Kidney (tissue), 14 donors: Measurements from ENCODE around the gene KRTAP26-1. TPM values are rescaled to one million over a fixed set of nuclear protein-coding genes. Genes with fewer than 3 reads are reported as not detected.

Experiments
- DNase-seq, 5 donors: peaks; one replicate each; pipeline ENCODE4 v3.0.0-alpha.2; 2013 to 2020
- FAIRE-seq: peaks from 2 replicates; lab custom pipeline; 2012; peaks lifted over from hg19 to GRCh38; lab: Jason Lieb, UNC
- H3K27ac ChIP-seq, 2 donors: one replicate each; pipeline ENCODE4 v1.7.0; 2013; ENCODE audit warnings: low read depth in 2 of 2, low read length in 2 of 2, inconsistent platforms in 1 of 2
- H3K27me3 ChIP-seq: one replicate; pipeline ENCODE4 v1.7.1; 2013; ENCODE audit warnings: low read length, inconsistent platforms; ENCODE audit not compliant: control insufficient read depth, insufficient read depth
- H3K36me3 ChIP-seq, 3 donors: one replicate each; pipeline versions ENCODE4 v1.7.0 to v1.7.1; 2013; ENCODE audit warnings: low read length in 3 of 3, control low read depth in 1 of 3, inconsistent platforms in 1 of 3; ENCODE audit not compliant: insufficient read depth in 3 of 3, control insufficient read depth in 2 of 3
- H3K4me1 ChIP-seq, 3 donors: one replicate each; pipeline versions ENCODE4 v1.7.0 to v1.7.1; 2013; ENCODE audit warnings: low read length in 3 of 3, inconsistent platforms in 1 of 3, low read depth in 1 of 3; ENCODE audit not compliant: control insufficient read depth in 2 of 3, insufficient read depth in 2 of 3
- H3K4me3 ChIP-seq, 3 donors: one replicate each; pipeline versions ENCODE4 v1.7.0 to v1.8.1; 2013; ENCODE audit warnings: low read length in 3 of 3, control low read depth in 1 of 3, inconsistent platforms in 1 of 3
- H3K9ac ChIP-seq, 3 donors: one replicate each; pipeline versions ENCODE4 v1.7.0 to v1.7.1; 2013; ENCODE audit warnings: low read length in 3 of 3, control low read depth in 1 of 3, inconsistent platforms in 1 of 3
- H3K9me3 ChIP-seq, 3 donors: one replicate each; pipeline versions ENCODE4 v1.7.0 to v1.7.1; 2013; ENCODE audit warnings: low read length in 3 of 3, control low read depth in 1 of 3, inconsistent platforms in 1 of 3; ENCODE audit not compliant: control insufficient read depth in 2 of 3, insufficient read depth in 1 of 3
- CTCF ChIP-seq: IDR thresholded peaks from 3 replicates; pipeline ENCODE4 v1.5.1; 2012; ENCODE audit warnings: mild to moderate bottlenecking, moderate library complexity, borderline replicate concordance; ENCODE audit not compliant: insufficient read depth; ENCODE audit errors: extremely low read depth
- intact Hi-C: fragments of 100-400 bp; cut with DNase I; formaldehyde crosslinking; loops from one replicate; pipeline ENCODE4 v1.11.1; 2022
- polyA plus RNA-seq: library from polyadenylated mRNA; stranded (reverse); fragments of 350-450 nt; fragmentation: Illumina TruSeq; extraction: RNeasy Lipid Tissue Mini Kit (QIAGEN cat#74804); gene quantifications from one replicate; pipeline ENCODE4 v1.2.3, GENCODE V29; 2014; ENCODE audit warnings: low read depth, low replicate concordance; ENCODE audit not compliant: insufficient read depth
- total RNA-seq: library from RNA; stranded (reverse); fragmentation: NEBNext Ultra II Directional; extraction: Animal tissue kit (Norgen Biotek cat#: 25700); gene quantifications from one replicate; pipeline ENCODE4 v1.2.1, GENCODE V29; 2021
- donor health status: control.
- donor health status: control.
- donor health status: control.
- donor health status: control.
- donor health status: control.
- donor health status: DM: yes; HTN: yes; CAD: no.
- donor health status: Normal renal cell carcinoma (clear cell type).

Gene KRTAP26-1
- total and polyA plus RNA-seq, 2 donors from 2014 or later, result not detected

DNA sequence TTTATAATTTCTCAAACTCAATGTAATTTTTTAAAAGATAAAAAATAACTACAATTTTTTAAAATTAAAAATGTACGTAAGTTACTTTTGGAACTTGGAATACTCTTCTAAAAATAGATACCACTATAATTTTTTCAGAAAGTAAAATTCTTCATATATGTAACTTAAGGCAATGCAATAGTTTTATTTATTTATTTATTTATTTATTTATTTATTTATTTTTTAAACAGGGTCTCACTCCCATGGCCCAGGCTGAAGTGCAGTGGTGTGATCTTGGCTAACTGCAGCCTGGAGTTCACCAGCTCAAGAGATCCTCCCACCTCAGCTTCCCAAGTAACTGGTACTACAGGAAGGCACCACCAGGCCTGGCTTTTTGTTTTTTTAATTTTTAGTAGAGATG lies 31.4 kb upstream of the KRTAP26-1 start:
- no peak overlapping the region for H3K9ac ChIP-seq
- intact Hi-C loops, result no loop called here
- H3K4me1 ChIP-seq, result no peaks in the 10 kb centered on the region
- no peak overlapping the region for H3K4me3 ChIP-seq
- DNase-seq (no peak), FAIRE-seq (no peak)
- no peaks in the 10 kb centered on the region for H3K9me3 ChIP-seq
- H3K36me3 ChIP-seq, result no peaks in the 10 kb centered on the region
- TF ChIP-seq CTCF, result no peak
- H3K27ac ChIP-seq, result no peak overlapping the region
- no peaks in the 10 kb centered on the region for H3K27me3 ChIP-seq

DNA sequence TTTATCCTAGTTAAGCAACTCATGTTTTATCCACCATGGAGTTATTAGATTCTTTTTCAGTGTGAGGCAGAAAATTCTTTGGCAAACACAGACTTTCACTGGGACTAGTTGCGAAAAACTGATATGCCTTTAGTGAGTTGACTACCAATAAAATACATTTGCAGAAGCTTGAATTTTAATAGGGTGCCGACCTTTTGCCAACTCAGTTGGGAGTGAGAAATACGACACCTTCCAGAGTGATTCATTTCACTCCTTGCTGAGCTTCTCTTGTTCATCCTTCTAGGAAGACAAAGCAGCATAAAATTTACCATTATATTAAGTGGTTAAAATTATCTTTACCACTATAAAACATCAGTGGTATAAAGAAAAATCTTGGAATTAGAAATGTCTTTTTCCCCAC lies 29.5 kb upstream of the KRTAP26-1 start:
- Histone ChIP-seq H3K9ac (no peak overlapping the region), H3K4me3 (no peak overlapping the region), H3K4me1 (no peaks in the 10 kb centered on the region), H3K27me3 (no peaks in the 10 kb centered on the region), H3K36me3 (no peaks in the 10 kb centered on the region), H3K9me3 (peaks cover 0 to 2% (median 0%) of the 10 kb centered on the region in 3 donors), H3K27ac (no peak overlapping the region)
- peak in 2 of 5 donors; percentile 9 to 22 for DNase-seq
- no peak for FAIRE-seq
- no peak for TF ChIP-seq CTCF
- intact Hi-C loops, result loop anchor here (10.0 kb wide), 1 partner anchor 735 kb away; no protein-coding TSS in a partner anchor

DNA sequence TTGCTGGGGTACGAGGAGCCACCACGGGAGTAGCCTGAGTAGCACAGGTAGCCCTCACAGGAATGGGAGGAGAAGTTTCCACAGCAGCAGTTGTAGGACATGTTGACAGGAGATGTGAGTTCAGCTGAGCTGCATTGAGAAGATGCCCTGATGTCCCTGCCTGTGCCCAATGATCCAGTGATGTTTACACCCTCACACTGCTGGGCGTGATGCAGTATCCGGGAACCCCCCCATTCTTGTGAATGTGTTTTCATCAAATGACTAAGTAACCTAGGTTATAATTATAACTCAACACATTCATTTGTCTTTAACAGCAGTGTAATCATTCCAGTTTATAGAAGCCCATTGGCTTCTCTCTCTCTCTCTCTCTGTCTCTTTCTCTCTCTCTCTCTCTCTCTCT lies 28.4 kb upstream of the KRTAP26-1 start, which contains the start of gene KRTAP23-1:
TSS of gene KRTAP23-1 (minus strand) at position 101 of the 400 bp plus-strand sequence. CDS start at position 101, 0 bp downstream.
- H3K27me3 ChIP-seq, result no peaks in the 10 kb centered on the region
- no peak for TF ChIP-seq CTCF
- no peak within 1 kb of the TSS for H3K27ac ChIP-seq
- H3K9me3 ChIP-seq, result peaks cover 0 to 2% (median 0%) of the 10 kb centered on the region in 3 donors
- DNase-seq (no peak), FAIRE-seq (no peak)
- H3K4me3 ChIP-seq, result no peak within 1 kb of the TSS
- H3K4me1 ChIP-seq, result no peaks in the 10 kb centered on the region
- intact Hi-C loops, result loop anchor here (10.0 kb wide), 1 partner anchor 736 kb away; no protein-coding TSS in a partner anchor
- no peak within 1 kb of the TSS for H3K9ac ChIP-seq
- no peaks in the 10 kb centered on the region for H3K36me3 ChIP-seq

DNA sequence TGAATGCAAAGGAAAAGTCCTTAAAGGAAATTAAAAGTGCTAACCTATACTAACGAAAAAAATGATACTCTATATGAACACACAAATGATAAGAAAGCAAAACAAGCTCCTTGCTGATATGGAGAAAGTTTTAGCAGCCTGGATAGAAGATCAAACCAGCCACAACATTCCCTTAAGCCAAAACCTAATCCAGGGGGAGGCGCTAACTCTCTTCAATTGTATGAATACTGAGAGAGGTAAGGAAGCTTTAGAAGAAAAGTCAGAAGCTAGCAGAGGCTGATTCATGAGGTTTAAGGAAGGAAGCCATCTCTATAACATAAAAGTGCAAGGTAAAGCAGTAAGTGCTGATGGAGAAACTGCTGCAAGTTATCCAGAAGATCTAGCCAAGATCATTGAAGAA lies 24.9 kb upstream of the KRTAP26-1 start:
- Histone ChIP-seq H3K9me3 (peaks cover 0 to 2% (median 0%) of the 10 kb centered on the region in 3 donors), H3K36me3 (no peaks in the 10 kb centered on the region), H3K27ac (no peak overlapping the region), H3K4me1 (no peaks in the 10 kb centered on the region), H3K9ac (no peak overlapping the region), H3K4me3 (no peak overlapping the region), H3K27me3 (no peaks in the 10 kb centered on the region)
- DNase-seq (no peak), FAIRE-seq (no peak)
- intact Hi-C loops, result loop anchor here (10.0 kb wide), 1 partner anchor 740 kb away; no protein-coding TSS in a partner anchor
- TF ChIP-seq CTCF, result no peak
